GM12878 (cell line): ENCODE data around the gene PPL. TPM values are rescaled to one million over a fixed set of nuclear protein-coding genes. Genes with fewer than 3 reads are reported as not detected.
A peak's percentile ranks its signal among the peaks of the same experiment; 100 is the strongest.

Experiments used
- ATAC-seq: fragments of 200-7000 bp; cut with Tn5 transposase; 3 replicates; pipeline ENCODE4 v1.9.1; 2020; ENCODE audit warnings: mild to moderate bottlenecking, moderate library complexity
- BruUV-seq: library from RNA; stranded (reverse); fragments of 400-500 nt; replicated peaks from 2 replicates; lab custom pipeline; 2021; lab: Mats Ljungman, UMichigan
- CTCF ChIA-PET: fragments of 300-600 bp; sonication (Branson Sonifier 250); formaldehyde crosslinking; extraction: SDS; loops from one replicate; lab custom pipeline; 2021; ENCODE audit warnings: inconsistent platforms; lab: Yijun Ruan, JAX
- POLR2A ChIA-PET: fragments of 350-600 bp; formaldehyde crosslinking; extraction: SDS; loops from one replicate; lab custom pipeline; 2021; ENCODE audit warnings: inconsistent platforms; lab: Charles Lee
- RAD21 ChIA-PET: fragments of 300-600 bp; sonication (Branson Sonifier 250); formaldehyde crosslinking; loops from one replicate; lab custom pipeline; 2023; ENCODE audit warnings: antibody characterized with exemption; ENCODE audit not compliant: unreplicated experiment; lab: Charles Lee
- SMC1A ChIA-PET: fragments of 300-600 bp; sonication (Branson Sonifier 250); formaldehyde crosslinking; loops from one replicate; lab custom pipeline; 2023; ENCODE audit not compliant: unreplicated experiment, uncharacterized antibody; lab: Charles Lee
- DNase-seq: peaks from one replicate; pipeline ENCODE4 v3.0.0-alpha.2; 2011; ENCODE audit warnings: low read depth, low spot score
- FAIRE-seq: peaks from 3 replicates; lab custom pipeline; 2011; peaks lifted over from hg19 to GRCh38; lab: Jason Lieb, UNC
- H2AFZ ChIP-seq: 2 replicates; pipeline ENCODE4 v1.6.0; 2011; ENCODE audit warnings: low read depth, low read length, control low read depth; ENCODE audit not compliant: control insufficient read depth
- H3K27ac ChIP-seq: 2 replicates; pipeline ENCODE4 v1.5.1; 2011; ENCODE audit warnings: control low read depth; ENCODE audit not compliant: control insufficient read depth, insufficient read depth
- H3K27me3 ChIP-seq, 2 experiments: replicated peaks in 1 of 2; 2 replicates each; pipeline versions ENCODE4 v1.6.0 to v1.6.1; 2011; ENCODE audit warnings: low read length in 1 of 2; ENCODE audit not compliant: control insufficient read depth in 2 of 2, insufficient read depth in 2 of 2
- H3K36me3 ChIP-seq, 2 experiments: 2 replicates each; pipeline ENCODE4 v1.5.1; 2011; ENCODE audit warnings: low read length in 1 of 2; ENCODE audit not compliant: control insufficient read depth in 2 of 2, insufficient read depth in 2 of 2
- H3K4me1 ChIP-seq: 2 replicates; pipeline ENCODE4 v1.6.1; 2011; ENCODE audit warnings: mild to moderate bottlenecking, low read length, moderate library complexity, mixed read lengths; ENCODE audit not compliant: control insufficient read depth, insufficient read depth
- H3K4me2 ChIP-seq: 2 replicates; pipeline ENCODE4 v1.6.0; 2011; ENCODE audit warnings: control low read depth; ENCODE audit not compliant: control insufficient read depth, insufficient read depth
- H3K4me3 ChIP-seq: fragments of 200-600 bp; sonication (generic); 2 replicates; pipeline ENCODE4 v1.5.1; 2016
- H3K79me2 ChIP-seq: 2 replicates; pipeline ENCODE4 v1.6.0; 2011; ENCODE audit warnings: low read length; ENCODE audit not compliant: control insufficient read depth, insufficient read depth
- H3K9ac ChIP-seq: 2 replicates; pipeline ENCODE4 v1.8.0; 2011; ENCODE audit warnings: low read length, control low read depth, mixed read lengths; ENCODE audit not compliant: control insufficient read depth, insufficient read depth
- H3K9me3 ChIP-seq: replicated peaks from 3 replicates; pipeline ENCODE4 v1.5.1; 2011; ENCODE audit warnings: mild to moderate bottlenecking, low read length; ENCODE audit not compliant: control insufficient read depth, insufficient read depth
- H4K20me1 ChIP-seq: 2 replicates; pipeline ENCODE4 v1.6.0; 2011; ENCODE audit not compliant: control insufficient read depth, insufficient read depth
- CTCF ChIP-seq, 3 experiments: IDR thresholded peaks in 2 of 3; conservative IDR thresholded peaks in 1 of 3; 2 replicates each; pipeline ENCODE4 v1.5.1; 2011; ENCODE audit warnings: low read depth in 3 of 3, low read length in 3 of 3, mild to moderate bottlenecking in 3 of 3, control low read depth in 2 of 3, moderate library complexity in 2 of 3, inconsistent platforms in 1 of 3, mixed read lengths in 1 of 3; ENCODE audit not compliant: control insufficient read depth in 2 of 3, insufficient read depth in 1 of 3; ENCODE audit errors: extremely low read depth in 1 of 3
- POU2F2 ChIP-seq: IDR thresholded peaks from 3 replicates; pipeline ENCODE4 v1.6.1; 2011; ENCODE audit warnings: low read depth, mild to moderate bottlenecking, low read length, borderline replicate concordance
- whole genome bisulfite sequencing: methylation state at CpG from one replicate; pipeline ENCODE4 v1.1.6; 2016; ENCODE audit warnings: low lambda C conversion rate; ENCODE audit not compliant: insufficient replicate concordance, insufficient coverage; ENCODE audit errors: missing lambda C conversion rate; 5-methylcytosine and 5-hydroxymethylcytosine counted together
- in situ Hi-C: fragments of 300-500 bp; cut with MboI; formaldehyde crosslinking; loops from 9 replicates; pipeline ENCODE4 v1.14.3; 2018; ENCODE audit warnings: mixed read lengths
- intact Hi-C: fragments of 100-400 bp; cut with micrococcal nuclease; formaldehyde crosslinking; loops from one replicate; pipeline ENCODE4 v1.14.2; 2022; ENCODE audit not compliant: unreplicated experiment
- polyA plus RNA-seq, 11 experiments: library from polyadenylated mRNA; depleted of rRNA in 4 of 11; unstranded in 6 of 11; stranded (reverse) in 5 of 11; fragments of >200 nt; fragmentation: Nextera tagmentation in 4 of 11; fragmentation: Illumina TruSeq in 1 of 11; extraction: Ambion mirVana in 4 of 11; extraction: Trizol in 1 of 11; gene quantifications; 1 replicate in 1 of 11; 2 replicates in 10 of 11; pipeline versions ENCODE4 v1.2.1 to v1.2.3, GENCODE V29; 2011 to 2016; ENCODE audit warnings: inconsistent platforms in 2 of 11, missing spikeins in 2 of 11, low read depth in 1 of 11
- total RNA-seq, 4 experiments: library from RNA; depleted of rRNA in 3 of 4; stranded (reverse); fragments of >200 nt in 3 of 4; fragmentation: Illumina TruSeq in 1 of 4; extraction: Trizol in 1 of 4; gene quantifications; 2 replicates each; pipeline versions ENCODE4 v1.2.1 to v1.2.3, GENCODE V29; 2013 to 2021

The PPL gene
- total and polyA plus RNA-seq, 10 of the 15 experiments (the other 5 are each of a cell fraction or from before 2014, with no cell fraction given), result 0.03 to 0.47 (median 0.05) TPM; not detected in 2

GRCh38 chr16:4936181-4936990 is 562 bp downstream of the PPL start:
- H3K27me3 ChIP-seq, result peaks cover 2 to 12% of the 10 kb centered on the region in 2 experiments; a peak in 3 of 4 replicates
- H2AFZ ChIP-seq, result no peak overlapping the region
- FAIRE-seq (no peak), DNase-seq (no peak), ATAC-seq (peak; percentile 58)
- POLR2A ChIA-PET, result no interaction called here
- no peak overlapping the region for H3K9ac ChIP-seq
- intact Hi-C loops (no loop called here), in situ Hi-C loops (no loop called here)
- RAD21 ChIA-PET, result no interaction called here
- no peak overlapping the region for H3K27ac ChIP-seq
- TF ChIP-seq CTCF (IDR thresholded peaks at IDR 0.05 in 2 of 3, conservative IDR thresholded peaks at IDR 0.05 in 1 of 3; ENCODE audit: control insufficient read depth in 2 of 3, extremely low read depth in 1 of 3, insufficient read depth in 1 of 3, low read depth in 3 of 3, low read length in 3 of 3) (0 out of 6 replicates have a peak, but pooled peaks of 1 of the 3 experiments have one; percentile 11), POU2F2 (no peak)
- no peaks in the 10 kb centered on the region for H3K79me2 ChIP-seq
- H3K4me3 ChIP-seq, result 0 out of 2 replicates have a peak overlapping the region, but pooled peaks have one; percentile 32
- H3K4me1 ChIP-seq, result no peaks in the 10 kb centered on the region
- WGBS, result 7% methylated on average over 53 of the region's 64 CpGs
- CTCF ChIA-PET, result no interaction called here
- SMC1A ChIA-PET, result no interaction called here
- H4K20me1 ChIP-seq, result no peaks in the 10 kb centered on the region; the same call in 1 of the 2 replicates
- BruUV-seq, result no TSS peak
- H3K36me3 ChIP-seq, result no peaks in the 10 kb centered on the region
- H3K4me2 ChIP-seq, result peak overlapping the region; percentile 71
- no peaks in the 10 kb centered on the region for H3K9me3 ChIP-seq
